ENCODE results near the gene UBA3. TPM values are rescaled to one million over a fixed set of nuclear protein-coding genes. Genes with fewer than 3 reads are reported as not detected.

Gene UBA3
- total and polyA plus RNA-seq, 8 donors = 61.3 to 99.0 (median 85.3) TPM

DNA sequence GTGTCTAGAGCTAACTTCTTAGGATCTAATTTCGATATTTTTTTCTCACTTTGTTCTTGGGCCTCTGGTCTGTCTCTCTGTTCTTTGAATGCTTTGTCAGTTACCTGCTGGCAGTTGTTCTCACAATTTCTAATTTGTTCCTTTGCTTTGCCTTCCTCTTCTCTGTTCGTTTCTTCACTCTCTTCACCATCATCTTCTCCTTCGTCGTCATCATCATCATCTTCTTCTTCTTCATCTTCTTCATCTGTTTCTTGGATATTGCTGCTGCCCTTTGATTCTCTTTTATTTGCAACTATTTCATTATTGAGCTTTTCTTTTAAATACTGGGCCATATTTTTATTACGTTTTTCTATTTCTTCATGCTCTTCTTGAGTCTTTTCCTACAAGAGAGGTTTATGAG, 39.5 kb upstream of the UBA3 start:
- Histone ChIP-seq H3K4me3 (no peak overlapping the region), H3K27me3 (no peaks in the 10 kb centered on the region), H3K9me3 (no peaks in the 10 kb centered on the region), H3K27ac (no peak overlapping the region), H3K4me1 (peaks cover 0 to 7% of the 10 kb centered on the region in 2 donors), H3K36me3 (no peaks in the 10 kb centered on the region)
- no peak for DNase-seq
- TF ChIP-seq CTCF (IDR thresholded peaks at IDR 0.05) = no peak
- no peak for ATAC-seq
- intact Hi-C loops (cut with DNase I) = no loop called here

GRCh38 chr3:69119138-69119537, 39.0 kb upstream of the UBA3 start:
- no peak for DNase-seq
- H3K4me1 ChIP-seq = peaks cover 0 to 7% of the 10 kb centered on the region in 2 donors
- ATAC-seq = no peak
- no peak for TF ChIP-seq CTCF (IDR thresholded peaks at IDR 0.05)
- no peaks in the 10 kb centered on the region for H3K36me3 ChIP-seq
- H3K27ac ChIP-seq = no peak overlapping the region
- intact Hi-C loops (cut with DNase I) = no loop called here
- no peaks in the 10 kb centered on the region for H3K9me3 ChIP-seq
- no peaks in the 10 kb centered on the region for H3K27me3 ChIP-seq
- H3K4me3 ChIP-seq = no peak overlapping the region

GRCh38 chr3:69118555-69118954, 38.4 kb upstream of the UBA3 start:
- no peak overlapping the region for H3K27ac ChIP-seq
- intact Hi-C loops (cut with DNase I) = no loop called here
- no peak overlapping the region for H3K4me3 ChIP-seq
- no peak for DNase-seq
- no peaks in the 10 kb centered on the region for H3K9me3 ChIP-seq
- no peak for ATAC-seq
- H3K27me3 ChIP-seq = no peaks in the 10 kb centered on the region
- TF ChIP-seq CTCF (IDR thresholded peaks at IDR 0.05) = no peak
- H3K4me1 ChIP-seq = peaks cover 0 to 7% of the 10 kb centered on the region in 2 donors
- H3K36me3 ChIP-seq = no peaks in the 10 kb centered on the region

- H3K4me1 ChIP-seq = peaks cover 0 to 7% of the 10 kb centered on the region in 2 donors
- H3K36me3 ChIP-seq = no peaks in the 10 kb centered on the region
- no peak overlapping the region for H3K27ac ChIP-seq
- ATAC-seq (no peak), DNase-seq (no peak)
- H3K27me3 ChIP-seq = no peaks in the 10 kb centered on the region
- intact Hi-C loops (cut with DNase I) = no loop called here
- no peak overlapping the region for H3K4me3 ChIP-seq
- no peaks in the 10 kb centered on the region for H3K9me3 ChIP-seq
- TF ChIP-seq CTCF (IDR thresholded peaks at IDR 0.05) = no peak
Measured at GRCh38 chr3:69116897-69117296, 36.7 kb upstream of the UBA3 start.

DNA sequence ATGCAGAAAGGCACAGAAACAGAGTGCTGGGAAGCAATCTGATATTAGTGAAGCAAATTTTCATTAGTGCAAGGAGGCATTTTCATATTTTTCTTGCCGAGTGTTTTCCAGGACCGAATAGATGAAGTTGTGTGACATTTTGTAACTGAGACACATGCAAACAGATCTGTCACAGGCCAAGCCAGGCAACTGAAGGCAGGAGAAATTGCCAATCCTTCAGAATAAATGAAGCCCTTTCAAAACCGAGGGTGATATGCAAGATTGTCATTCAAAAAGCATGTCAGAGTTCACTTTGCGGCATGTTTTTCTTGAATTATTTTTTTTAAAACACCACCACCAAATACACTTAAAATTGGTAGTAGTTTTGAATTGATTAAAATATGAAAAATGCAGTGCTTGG, 36.0 kb upstream of the UBA3 start:
- Histone ChIP-seq H3K4me3 (no peak overlapping the region), H3K27me3 (no peaks in the 10 kb centered on the region), H3K4me1 (peaks cover 0 to 2% of the 10 kb centered on the region in 2 donors), H3K27ac (no peak overlapping the region), H3K36me3 (no peaks in the 10 kb centered on the region), H3K9me3 (no peaks in the 10 kb centered on the region)
- no peak for TF ChIP-seq CTCF (IDR thresholded peaks at IDR 0.05)
- no peak for DNase-seq
- no peak for ATAC-seq
- intact Hi-C loops (cut with DNase I) = no loop called here

Data from left lung (tissue), 10 donors.